ENCODE measurements around the gene PSMD12.

DNA sequence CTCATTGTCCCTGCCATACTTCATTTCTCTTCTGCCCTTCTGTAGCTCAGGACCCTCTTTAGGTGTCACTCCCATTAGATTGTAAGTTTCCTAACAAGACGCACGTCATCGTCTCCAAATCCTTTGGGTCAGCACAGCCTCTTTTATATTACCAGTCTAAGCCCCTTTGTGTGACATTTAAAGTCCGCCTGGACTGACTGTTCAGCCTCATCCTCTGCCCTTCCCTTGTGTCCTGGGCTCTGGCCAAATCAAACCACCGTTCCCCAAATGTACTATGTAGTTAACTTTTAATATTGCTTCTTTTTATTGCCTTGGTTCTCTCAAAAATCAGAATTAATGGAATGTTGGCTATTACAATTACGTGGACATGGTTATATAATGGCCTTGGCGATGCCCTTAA lies 48.9 kb upstream of the PSMD12 start:
- TF ChIP-seq, protein P1, sequence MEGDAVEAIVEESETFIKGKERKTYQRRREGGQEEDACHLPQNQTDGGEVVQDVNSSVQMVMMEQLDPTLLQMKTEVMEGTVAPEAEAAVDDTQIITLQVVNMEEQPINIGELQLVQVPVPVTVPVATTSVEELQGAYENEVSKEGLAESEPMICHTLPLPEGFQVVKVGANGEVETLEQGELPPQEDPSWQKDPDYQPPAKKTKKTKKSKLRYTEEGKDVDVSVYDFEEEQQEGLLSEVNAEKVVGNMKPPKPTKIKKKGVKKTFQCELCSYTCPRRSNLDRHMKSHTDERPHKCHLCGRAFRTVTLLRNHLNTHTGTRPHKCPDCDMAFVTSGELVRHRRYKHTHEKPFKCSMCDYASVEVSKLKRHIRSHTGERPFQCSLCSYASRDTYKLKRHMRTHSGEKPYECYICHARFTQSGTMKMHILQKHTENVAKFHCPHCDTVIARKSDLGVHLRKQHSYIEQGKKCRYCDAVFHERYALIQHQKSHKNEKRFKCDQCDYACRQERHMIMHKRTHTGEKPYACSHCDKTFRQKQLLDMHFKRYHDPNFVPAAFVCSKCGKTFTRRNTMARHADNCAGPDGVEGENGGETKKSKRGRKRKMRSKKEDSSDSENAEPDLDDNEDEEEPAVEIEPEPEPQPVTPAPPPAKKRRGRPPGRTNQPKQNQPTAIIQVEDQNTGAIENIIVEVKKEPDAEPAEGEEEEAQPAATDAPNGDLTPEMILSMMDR (IDR thresholded peaks at IDR 0.05): no peak
- no peak for TF ChIP-seq POLR2A (IDR thresholded peaks at IDR 0.05)

Measured in heart left ventricle (tissue), 13 donors.